CD4-positive, alpha-beta T cell treated with Interleukin-4 for 4 hours (primary cell): ENCODE data around the gene B4GALT5.
"Not testable (repeated sequence)": the region's sequence is repeated elsewhere in the genome, so short reads cannot be mapped to it uniquely, and the experiment has no call there.

Experiments used
- DNase-seq: peaks from one replicate; pipeline ENCODE4 v3.0.0-alpha.2; 2020

B4GALT5 gene

GRCh38 chr20:49729780-49730179 lies 16.1 kb upstream of the B4GALT5 start:
- no peak for DNase-seq

- no peak for DNase-seq
Measured at GRCh38 chr20:49727894-49728885, 14.5 kb upstream of the B4GALT5 start.

- no peak for DNase-seq
Measured at GRCh38 chr20:49727478-49727877, 13.8 kb upstream of the B4GALT5 start.

GRCh38 chr20:49725694-49726093 lies 12.0 kb upstream of the B4GALT5 start:
- no peak for DNase-seq

- DNase-seq: not testable (repeated sequence)
Measured at GRCh38 chr20:49725224-49725606, 11.5 kb upstream of the B4GALT5 start.

GRCh38 chr20:49724408-49725223 lies 10.9 kb upstream of the B4GALT5 start:
- DNase-seq: no peak

GRCh38 chr20:49723758-49724157 lies 10.1 kb upstream of the B4GALT5 start:
- DNase-seq: not testable (repeated sequence)

GRCh38 chr20:49721326-49721725 lies 7.6 kb upstream of the B4GALT5 start:
- DNase-seq: not testable (repeated sequence)

- no peak for DNase-seq
Measured at GRCh38 chr20:49715466-49715865, 1.8 kb upstream of the B4GALT5 start.

- no peak for DNase-seq
Measured at GRCh38 chr20:49712996-49713752, 504 bp downstream of the B4GALT5 start.

- DNase-seq: no peak
Measured at GRCh38 chr20:49712646-49712995, 1.1 kb downstream of the B4GALT5 start.

GRCh38 chr20:49712118-49712517 lies 1.6 kb downstream of the B4GALT5 start:
- no peak for DNase-seq

- no peak for DNase-seq
Measured at GRCh38 chr20:49711667-49711987, 2.1 kb downstream of the B4GALT5 start.

- DNase-seq: no peak
Measured at GRCh38 chr20:49710971-49711666, 2.6 kb downstream of the B4GALT5 start.

- no peak for DNase-seq
Measured at GRCh38 chr20:49707118-49707517, 6.6 kb downstream of the B4GALT5 start.

- DNase-seq: no peak
Measured at GRCh38 chr20:49706630-49707091, 7.0 kb downstream of the B4GALT5 start.

- DNase-seq: not testable (repeated sequence)
Measured at GRCh38 chr20:49705893-49706292, 7.8 kb downstream of the B4GALT5 start.

GRCh38 chr20:49705358-49705757 lies 8.3 kb downstream of the B4GALT5 start:
- no peak for DNase-seq

- no peak for DNase-seq
Measured at GRCh38 chr20:49704932-49705336, 8.7 kb downstream of the B4GALT5 start.

GRCh38 chr20:49701916-49702315 lies 11.8 kb downstream of the B4GALT5 start:
- DNase-seq: no peak

GRCh38 chr20:49701241-49701790 lies 12.4 kb downstream of the B4GALT5 start:
- DNase-seq: peak; percentile 53
